Uterus (tissue), 2 donors: ENCODE data around the gene ME1.

ENCODE experiments used
- CTCF ChIP-seq, 4 experiments: fragments of 200-600 bp in 2 of 4; fragments of 450-650 bp in 2 of 4; sonication (generic) in 2 of 4; IDR thresholded peaks; one replicate each; pipeline ENCODE4 v1.5.1; 2016 to 2019; ENCODE audit warnings: antibody characterized with exemption in 4 of 4, mild to moderate bottlenecking in 2 of 4, moderate library complexity in 1 of 4
- POLR2A ChIP-seq, 2 donors: fragments of 450-650 bp; IDR thresholded peaks; one replicate each; pipeline ENCODE4 v1.6.1; 2016; ENCODE audit warnings: antibody characterized with exemption in 2 of 2, mild to moderate bottlenecking in 1 of 2, moderate library complexity in 1 of 2

GRCh38 chr6:83403191-83403590 is 27.7 kb downstream of the ME1 start:
- TF ChIP-seq CTCF (IDR thresholded peaks at IDR 0.05): no peak
- TF ChIP-seq POLR2A (IDR thresholded peaks at IDR 0.05): no peak
